Measurements from ENCODE around the gene BSDC1.

- TF ChIP-seq CTCF (conservative IDR thresholded peaks at IDR 0.05) (no peak), EZH2 (IDR thresholded peaks at IDR 0.05; ENCODE audit: low read depth) (no peak)
Observed at GRCh38 chr1:32339363-32339978, 54.8 kb downstream of the BSDC1 start.

Data from PC-9 (cell line).